HTR-8/SVneo (cell line): ENCODE measurements around the gene PRR23E.

Experiments
- DNase-seq: peaks from one replicate; pipeline ENCODE4 v3.0.0; 2011; ENCODE audit warnings: low spot score, mixed read lengths; ENCODE audit not compliant: insufficient read length
- FAIRE-seq: peaks from 2 replicates; lab custom pipeline; 2011; peaks lifted over from hg19 to GRCh38; lab: Jason Lieb, UNC

PRR23E gene

GRCh38 chr3:127162947-127163645, 29.8 kb upstream of the PRR23E start:
- no peak for FAIRE-seq

GRCh38 chr3:127164615-127165014, 28.3 kb upstream of the PRR23E start:
- DNase-seq (no peak), FAIRE-seq (no peak)

More at GRCh38 chr3:127162947-127163645, 29.8 kb upstream of the PRR23E start:
- peak; percentile 35 for DNase-seq

GRCh38 chr3:127165036-127165435, 27.9 kb upstream of the PRR23E start:
- FAIRE-seq (no peak), DNase-seq (no peak)

GRCh38 chr3:127165694-127166485, 27.0 kb upstream of the PRR23E start:
- FAIRE-seq: no peak
- no peak for DNase-seq

GRCh38 chr3:127166501-127167065, 26.3 kb upstream of the PRR23E start:
- DNase-seq (no peak), FAIRE-seq (no peak)

GRCh38 chr3:127167315-127168043, 25.5 kb upstream of the PRR23E start:
- FAIRE-seq: no peak

GRCh38 chr3:127168271-127168670, 24.7 kb upstream of the PRR23E start:
- DNase-seq (no peak), FAIRE-seq (no peak)

More at GRCh38 chr3:127167315-127168043, 25.5 kb upstream of the PRR23E start:
- no peak for DNase-seq

GRCh38 chr3:127170814-127171213, 22.1 kb upstream of the PRR23E start:
- DNase-seq (peak; percentile 33), FAIRE-seq (peak; percentile 40)

GRCh38 chr3:127171320-127171719, 21.6 kb upstream of the PRR23E start:
- DNase-seq (no peak), FAIRE-seq (no peak)

GRCh38 chr3:127171721-127172120, 21.2 kb upstream of the PRR23E start:
- FAIRE-seq: no peak

GRCh38 chr3:127172211-127172610, 20.7 kb upstream of the PRR23E start:
- peak; percentile 72 for FAIRE-seq
- DNase-seq: no peak

More at GRCh38 chr3:127171721-127172120, 21.2 kb upstream of the PRR23E start:
- DNase-seq: no peak

GRCh38 chr3:127172781-127173515, 20.0 kb upstream of the PRR23E start:
- DNase-seq (peak; percentile 79), FAIRE-seq (peak; percentile 4)

- no peak for DNase-seq
- peak; percentile 13 for FAIRE-seq
Measured at GRCh38 chr3:127173516-127174166, 19.3 kb upstream of the PRR23E start.

- FAIRE-seq (no peak), DNase-seq (no peak)
Measured at GRCh38 chr3:127174284-127174683, 18.6 kb upstream of the PRR23E start.

GRCh38 chr3:127174715-127175140, 18.2 kb upstream of the PRR23E start:
- FAIRE-seq (no peak), DNase-seq (no peak)

- no peak for FAIRE-seq
- no peak for DNase-seq
Measured at GRCh38 chr3:127175272-127175671, 17.7 kb upstream of the PRR23E start.

GRCh38 chr3:127177226-127177625, 15.7 kb upstream of the PRR23E start:
- FAIRE-seq: no peak
- no peak for DNase-seq

GRCh38 chr3:127180859-127181258, 12.1 kb upstream of the PRR23E start:
- FAIRE-seq: no peak
- no peak for DNase-seq

- FAIRE-seq (no peak), DNase-seq (no peak)
Measured at GRCh38 chr3:127182431-127182830, 10.5 kb upstream of the PRR23E start.
